GM11168 (cell line): ENCODE results near the gene DIS3L2.

Experiments used
- in situ Hi-C: fragments of 300-500 bp; cut with MboI; formaldehyde crosslinking; loops from one replicate; pipeline ENCODE4 v1.12.0; 2022; ENCODE audit warnings: low sequenced_read_pairs; ENCODE audit not compliant: unreplicated experiment

The DIS3L2 gene

DNA sequence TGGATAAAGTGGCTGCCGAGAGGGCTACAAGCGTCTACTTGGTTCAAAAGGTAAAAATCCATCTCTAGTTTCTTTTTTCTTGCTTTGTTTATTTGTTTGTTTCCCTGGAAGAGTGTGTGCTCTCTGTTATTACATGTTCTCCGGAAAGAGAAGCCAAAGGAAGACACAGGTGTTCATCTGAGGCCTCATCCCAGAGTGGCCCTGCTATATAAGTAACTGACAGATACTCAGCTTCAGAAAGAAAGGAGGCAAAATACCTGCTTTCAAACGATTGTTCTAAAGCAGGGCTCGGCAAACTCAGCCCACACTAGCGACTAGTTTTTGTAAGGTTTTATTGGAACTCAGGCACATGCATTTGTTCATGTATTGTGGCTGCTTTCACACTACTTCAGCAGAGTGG is 277.1 kb downstream of the DIS3L2 start:
- in situ Hi-C loops: no loop called here

GRCh38 chr2:232239951-232240681 is 278.6 kb downstream of the DIS3L2 start:
- in situ Hi-C loops: no loop called here

GRCh38 chr2:232240906-232241305 is 279.4 kb downstream of the DIS3L2 start:
- in situ Hi-C loops: no loop called here

DNA sequence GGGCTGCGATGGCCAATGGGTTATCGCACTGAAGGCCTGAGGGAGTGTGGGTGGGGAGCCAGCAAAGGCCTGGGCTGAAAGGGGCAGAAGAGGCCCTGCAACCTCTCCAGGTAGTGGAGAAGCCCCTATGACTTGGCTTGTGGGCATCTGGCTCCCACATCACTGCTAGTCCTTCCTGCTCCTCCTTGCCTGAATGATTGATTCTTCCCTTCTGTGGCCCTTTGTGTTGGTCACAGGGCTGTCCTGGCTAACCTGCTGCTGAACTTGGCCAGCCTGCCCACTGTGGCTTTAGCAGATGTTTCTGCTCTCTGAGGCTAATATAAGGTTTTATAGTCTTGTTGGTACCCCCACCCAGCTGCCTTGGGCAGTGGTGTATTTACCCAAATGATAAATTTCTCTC is 280.8 kb downstream of the DIS3L2 start:
- in situ Hi-C loops: no loop called here

DNA sequence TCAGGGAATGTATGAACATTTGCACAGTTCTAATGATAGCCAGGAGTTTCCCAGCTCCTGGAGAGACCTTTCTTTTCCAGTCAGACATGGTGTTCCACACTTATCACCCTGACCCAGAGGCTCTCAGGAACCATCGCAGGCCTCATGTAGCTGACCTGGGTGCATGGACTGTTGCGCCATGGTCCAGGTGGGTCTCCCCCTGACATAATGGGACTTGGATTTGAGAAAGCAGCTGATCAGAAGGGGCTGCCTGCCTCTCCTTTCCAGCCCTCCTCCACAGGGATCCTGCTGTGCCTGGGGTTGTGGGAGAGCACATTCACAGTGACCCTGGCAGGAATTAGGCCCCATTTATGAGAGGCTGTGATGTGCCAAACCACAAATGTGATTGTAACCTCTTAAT is 283.6 kb downstream of the DIS3L2 start:
- in situ Hi-C loops: no loop called here

DNA sequence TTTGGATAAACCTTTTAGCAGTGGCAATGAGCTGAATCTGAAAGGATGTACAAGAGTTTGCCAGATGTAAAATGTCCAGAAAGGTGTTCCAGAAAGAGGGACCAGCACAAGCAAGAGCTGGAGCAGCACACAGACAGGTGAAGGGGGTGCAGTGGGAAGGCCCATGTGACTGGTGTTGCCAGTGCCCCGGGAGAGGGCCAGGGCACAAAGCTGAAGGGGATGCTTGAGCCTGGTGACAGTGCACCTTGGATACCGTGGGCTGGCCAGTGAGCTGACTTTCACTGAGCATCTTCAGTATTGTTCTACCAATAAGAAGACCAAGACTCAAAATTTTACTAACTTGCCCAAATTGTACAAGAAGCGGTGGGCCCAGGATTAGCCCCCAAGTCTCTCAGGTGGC is 284.7 kb downstream of the DIS3L2 start:
- in situ Hi-C loops: no loop called here

DNA sequence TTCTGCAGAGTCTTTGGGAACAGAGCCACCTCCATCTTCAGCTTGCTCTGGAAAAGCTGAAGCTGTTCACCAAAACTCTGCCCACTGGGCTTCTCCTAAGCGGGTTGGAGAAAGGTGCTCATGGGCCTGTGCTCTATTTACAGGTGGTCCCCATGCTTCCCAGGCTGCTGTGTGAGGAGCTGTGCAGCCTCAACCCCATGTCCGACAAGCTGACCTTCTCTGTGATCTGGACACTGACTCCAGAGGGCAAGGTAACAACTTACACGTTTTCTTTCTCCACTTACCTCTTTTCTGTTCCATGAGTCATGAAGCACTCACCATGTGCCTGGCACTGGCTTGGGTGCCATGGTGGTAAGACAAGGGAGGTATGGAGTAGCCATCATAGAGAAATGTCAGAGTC is 287.6 kb downstream of the DIS3L2 start:
- in situ Hi-C loops: no loop called here

GRCh38 chr2:232250246-232251175 is 289.0 kb downstream of the DIS3L2 start:
- in situ Hi-C loops: no loop called here

- in situ Hi-C loops: no loop called here
Measured at GRCh38 chr2:232255033-232255432, 293.5 kb downstream of the DIS3L2 start.

- in situ Hi-C loops: no loop called here
Measured at GRCh38 chr2:232260075-232260474, 298.6 kb downstream of the DIS3L2 start.

DNA sequence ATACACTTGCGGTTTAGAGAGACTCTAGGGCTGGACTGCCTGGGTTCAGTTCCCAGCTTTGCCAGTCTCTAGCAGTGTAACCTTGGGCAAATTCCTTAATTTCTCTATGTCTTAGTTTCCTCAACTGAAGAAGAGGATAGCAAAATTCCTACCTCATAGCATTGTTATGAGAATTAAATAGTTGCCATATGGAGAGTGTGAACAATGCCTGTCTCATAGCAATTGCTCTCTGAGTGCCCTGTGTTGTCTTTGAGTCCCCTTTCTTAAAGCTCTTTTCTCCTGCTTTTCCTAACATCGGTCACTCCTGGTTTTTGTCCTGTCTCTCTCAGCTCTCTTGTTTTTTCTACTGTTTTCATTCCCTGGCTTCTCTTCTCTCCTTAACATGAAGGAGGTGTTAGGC is 300.3 kb downstream of the DIS3L2 start:
- in situ Hi-C loops: no loop called here

DNA sequence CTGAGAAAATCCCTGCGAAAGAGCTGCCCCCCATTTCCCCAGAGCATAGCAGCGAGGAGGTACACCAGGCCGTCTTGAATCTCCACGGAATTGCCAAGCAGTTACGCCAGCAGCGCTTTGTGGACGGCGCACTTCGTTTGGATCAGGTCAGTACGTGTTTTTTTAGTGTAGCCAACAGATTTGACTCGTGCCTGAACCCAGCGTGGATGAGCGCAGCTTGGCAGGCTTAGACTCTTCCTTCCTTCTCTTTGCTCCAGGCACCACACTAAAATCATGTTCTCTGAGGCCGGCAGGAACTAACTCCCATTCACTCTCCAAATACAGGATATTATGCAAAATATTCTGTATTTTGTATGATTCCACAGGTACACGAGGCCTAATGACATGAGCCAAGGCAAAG is 301.8 kb downstream of the DIS3L2 start:
- in situ Hi-C loops: no loop called here

DNA sequence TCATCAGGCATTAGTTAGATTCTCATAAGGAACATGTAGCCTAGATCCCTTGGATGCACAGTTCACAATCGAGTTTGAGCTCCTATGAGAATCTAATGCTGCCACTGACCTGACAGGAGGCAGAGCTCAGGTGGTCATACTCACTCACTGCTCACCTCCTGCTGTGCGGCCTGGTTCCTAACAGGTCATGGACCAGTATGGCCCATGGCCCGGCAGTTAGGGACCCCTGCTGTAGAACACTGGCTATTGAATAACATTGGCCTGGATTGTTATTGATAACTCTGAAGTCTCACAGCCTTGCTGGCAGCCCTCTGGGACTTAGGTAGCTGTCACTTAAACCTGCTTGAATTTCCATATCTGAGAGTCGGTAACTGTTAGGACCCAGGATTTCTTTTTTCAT is 302.6 kb downstream of the DIS3L2 start:
- in situ Hi-C loops: no loop called here

- in situ Hi-C loops: no loop called here
Measured at GRCh38 chr2:232265329-232265728, 303.8 kb downstream of the DIS3L2 start.

DNA sequence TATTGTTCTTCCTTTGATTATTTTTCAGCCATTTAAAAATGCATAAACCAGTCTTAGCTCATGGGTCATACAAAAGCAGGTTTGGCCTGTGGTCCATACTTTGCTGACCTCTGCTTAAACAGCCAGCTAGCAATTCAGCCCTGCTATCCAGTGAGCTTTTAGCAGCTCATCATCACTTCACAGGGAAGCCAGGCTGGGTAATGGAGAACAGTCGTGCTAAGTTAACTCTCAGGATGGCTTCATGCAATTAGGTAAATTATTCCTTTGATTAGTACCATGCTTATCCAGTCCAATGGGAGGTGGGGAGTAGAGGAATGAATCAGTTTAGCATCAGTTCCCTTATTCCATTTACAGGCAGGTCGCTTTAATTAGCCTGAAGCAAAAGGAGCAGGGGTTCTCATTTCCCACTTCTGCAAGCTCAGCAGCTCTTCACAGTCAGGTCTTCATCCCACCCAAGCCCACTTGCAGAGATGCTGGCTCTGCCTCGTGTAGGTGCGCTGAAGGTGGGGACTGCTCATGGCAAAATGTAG is 307.2 kb downstream of the DIS3L2 start:
- in situ Hi-C loops: no loop called here

DNA sequence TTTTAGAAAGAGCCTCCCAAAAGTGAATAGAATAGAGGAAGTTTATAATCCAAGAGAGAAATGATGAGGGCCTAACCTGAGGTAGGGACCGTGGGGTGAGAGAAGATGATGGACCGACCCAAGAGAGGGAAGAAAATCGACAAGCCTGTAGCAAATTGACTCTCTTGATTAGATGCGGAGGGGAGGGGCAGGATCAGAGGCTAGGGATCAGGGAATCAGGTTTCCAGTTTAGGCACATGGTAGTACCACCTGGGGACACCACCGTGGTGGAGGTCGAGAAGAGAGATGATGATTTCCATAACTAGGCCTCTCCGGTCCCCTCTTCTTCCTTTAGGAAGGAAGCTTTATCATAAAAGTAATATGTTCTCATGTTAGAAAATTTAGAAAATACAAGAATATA is 308.4 kb downstream of the DIS3L2 start:
- in situ Hi-C loops: no loop called here

GRCh38 chr2:232273903-232274643 is 312.6 kb downstream of the DIS3L2 start:
- in situ Hi-C loops: no loop called here

- in situ Hi-C loops: no loop called here
Measured at GRCh38 chr2:232275670-232276069, 314.2 kb downstream of the DIS3L2 start.

DNA sequence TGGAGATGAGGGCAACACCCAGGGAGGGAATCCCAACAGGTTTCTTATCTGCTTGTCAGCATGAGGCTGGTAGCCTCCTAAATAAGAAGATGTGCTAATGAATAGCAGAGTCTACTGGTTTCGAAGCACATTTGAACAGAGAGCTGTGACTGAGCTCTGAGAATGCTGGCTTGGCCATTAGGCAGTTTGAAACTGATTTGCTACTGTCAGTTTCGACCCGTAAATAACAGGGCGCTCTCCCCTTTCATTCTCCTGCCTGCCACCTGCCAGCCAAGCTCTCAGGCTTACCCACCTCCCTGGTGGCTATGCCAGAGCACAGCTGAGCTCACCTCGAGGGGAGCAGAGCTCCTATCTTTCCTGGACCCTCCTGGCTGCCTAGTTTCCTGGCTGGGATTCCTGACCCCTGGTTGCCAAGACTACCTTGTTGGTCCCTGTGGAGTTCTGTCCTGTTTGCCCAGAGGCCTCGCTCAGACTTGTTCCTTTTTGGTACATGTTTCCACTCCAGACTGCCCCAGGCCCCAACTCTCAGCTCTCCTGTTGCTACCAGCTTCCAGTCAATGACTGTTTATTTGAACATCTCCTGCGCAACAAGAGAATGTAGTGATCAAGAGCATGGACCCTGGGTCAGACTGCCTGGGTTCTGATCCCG is 314.7 kb downstream of the DIS3L2 start:
- in situ Hi-C loops: no loop called here

GRCh38 chr2:232276733-232277313 is 315.3 kb downstream of the DIS3L2 start:
- in situ Hi-C loops: no loop called here
